PC-3 (cell line): ENCODE measurements around the gene RP2.

ENCODE experiments used
- EZH2 ChIP-seq: fragments of 300-600 bp; sonication (generic); IDR thresholded peaks from one replicate; pipeline ENCODE4 v1.6.1; 2017; ENCODE audit warnings: antibody characterized with exemption, mild to moderate bottlenecking, low read length; ENCODE audit not compliant: unreplicated experiment
- EZH2phosphoT487 ChIP-seq: fragments of 300-600 bp; sonication (generic); IDR thresholded peaks from 2 replicates; pipeline ENCODE4 v1.6.1; 2018; ENCODE audit warnings: mild to moderate bottlenecking, antibody characterized with exemption, low read length, borderline replicate concordance
- TF ChIP-seq, protein P1 (sequence below): fragments of 300-600 bp; sonication (generic); conservative IDR thresholded peaks from 2 replicates; pipeline ENCODE4 v1.5.1; 2017; ENCODE audit warnings: antibody characterized with exemption, low read depth, mild to moderate bottlenecking, low read length

GRCh38 chrX:46820391-46821100 is 16.3 kb upstream of the RP2 start:
- TF ChIP-seq, protein P1, sequence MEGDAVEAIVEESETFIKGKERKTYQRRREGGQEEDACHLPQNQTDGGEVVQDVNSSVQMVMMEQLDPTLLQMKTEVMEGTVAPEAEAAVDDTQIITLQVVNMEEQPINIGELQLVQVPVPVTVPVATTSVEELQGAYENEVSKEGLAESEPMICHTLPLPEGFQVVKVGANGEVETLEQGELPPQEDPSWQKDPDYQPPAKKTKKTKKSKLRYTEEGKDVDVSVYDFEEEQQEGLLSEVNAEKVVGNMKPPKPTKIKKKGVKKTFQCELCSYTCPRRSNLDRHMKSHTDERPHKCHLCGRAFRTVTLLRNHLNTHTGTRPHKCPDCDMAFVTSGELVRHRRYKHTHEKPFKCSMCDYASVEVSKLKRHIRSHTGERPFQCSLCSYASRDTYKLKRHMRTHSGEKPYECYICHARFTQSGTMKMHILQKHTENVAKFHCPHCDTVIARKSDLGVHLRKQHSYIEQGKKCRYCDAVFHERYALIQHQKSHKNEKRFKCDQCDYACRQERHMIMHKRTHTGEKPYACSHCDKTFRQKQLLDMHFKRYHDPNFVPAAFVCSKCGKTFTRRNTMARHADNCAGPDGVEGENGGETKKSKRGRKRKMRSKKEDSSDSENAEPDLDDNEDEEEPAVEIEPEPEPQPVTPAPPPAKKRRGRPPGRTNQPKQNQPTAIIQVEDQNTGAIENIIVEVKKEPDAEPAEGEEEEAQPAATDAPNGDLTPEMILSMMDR = no peak
- no peak for TF ChIP-seq EZH2phosphoT487
- no peak for TF ChIP-seq EZH2
